Activated T-helper 1 cell treated with anti-CD3 and anti-CD28 coated beads, Interleukin-12 subunit alpha, Interleukin-12 subunit beta, Interleukin-2, Interleukin-4 antibody, amounts not matched to agents 30 ng/mL and 10 ng/mL and 1 ng/mL, durations not matched to agents 14 hours and 24 hours and 36 hours (primary cell): ENCODE results near the gene AGGF1. TPM values are rescaled to one million over a fixed set of nuclear protein-coding genes. Genes with fewer than 3 reads are reported as not detected.

Source experiments
- total RNA-seq: library from RNA; stranded (reverse); gene quantifications from 2 replicates; pipeline ENCODE4 v1.2.3, GENCODE V29; 2022

AGGF1 gene
- total RNA-seq, 1 donor from 2014 or later: 26.2 TPM

Other genes with a start within 250 kb of the AGGF1 start
- gene F2RL1, start 211.4 kb upstream of the AGGF1 start, total RNA-seq: 0.26 and 0.32 TPM in 2 replicates
- 0.67 and 1.5 TPM in 2 replicates for gene S100Z, start 180.4 kb upstream of the AGGF1 start, total RNA-seq
- not detected in 2 replicates for gene CRHBP, start 77.4 kb upstream of the AGGF1 start, total RNA-seq
- 0.49 and 1.0 TPM in 2 replicates for gene ZBED3, start 56.9 kb downstream of the AGGF1 start, total RNA-seq
- gene PDE8B, start 180.3 kb downstream of the AGGF1 start, total RNA-seq: 0.07 and 0.16 TPM in 2 replicates